ENCODE results near the gene GCA.

GRCh38 chr2:162365392-162365791 is 21.5 kb downstream of the GCA start:
- TF ChIP-seq CTCF (IDR thresholded peaks at IDR 0.05 in 2 of 3, conservative IDR thresholded peaks at IDR 0.05 in 1 of 3; ENCODE audit: borderline replicate concordance in 1 of 3, insufficient read depth in 1 of 3, low read depth in 2 of 3, low read length in 2 of 3): no peak
- TF ChIP-seq POLR2A (IDR thresholded peaks at IDR 0.05; ENCODE audit: borderline replicate concordance, extremely low read depth, insufficient read depth, insufficient read length): no peak
- TF ChIP-seq TCF7L2 (IDR thresholded peaks at IDR 0.05; ENCODE audit: borderline replicate concordance, extremely low read depth, insufficient read depth, insufficient read length): no peak
